ENCODE data around the gene CARD8. TPM values are rescaled to one million over a fixed set of nuclear protein-coding genes. Genes with fewer than 3 reads are reported as not detected.

CARD8 gene
- total and polyA plus RNA-seq, 2 donors from 2014 or later = 11.4 to 53.1 TPM

- no peaks in the 10 kb centered on the region for H3K4me1 ChIP-seq (ENCODE audit: control insufficient read depth in 2 of 3, insufficient read depth in 2 of 3, low read depth in 1 of 3, low read length in 3 of 3)
- no peak for DNase-seq
- H3K9me3 ChIP-seq (ENCODE audit: control insufficient read depth in 2 of 3, insufficient read depth in 1 of 3, low read length in 3 of 3) = peaks cover 0 to 7% (median 6%) of the 10 kb centered on the region in 3 donors
- TF ChIP-seq, protein P1, sequence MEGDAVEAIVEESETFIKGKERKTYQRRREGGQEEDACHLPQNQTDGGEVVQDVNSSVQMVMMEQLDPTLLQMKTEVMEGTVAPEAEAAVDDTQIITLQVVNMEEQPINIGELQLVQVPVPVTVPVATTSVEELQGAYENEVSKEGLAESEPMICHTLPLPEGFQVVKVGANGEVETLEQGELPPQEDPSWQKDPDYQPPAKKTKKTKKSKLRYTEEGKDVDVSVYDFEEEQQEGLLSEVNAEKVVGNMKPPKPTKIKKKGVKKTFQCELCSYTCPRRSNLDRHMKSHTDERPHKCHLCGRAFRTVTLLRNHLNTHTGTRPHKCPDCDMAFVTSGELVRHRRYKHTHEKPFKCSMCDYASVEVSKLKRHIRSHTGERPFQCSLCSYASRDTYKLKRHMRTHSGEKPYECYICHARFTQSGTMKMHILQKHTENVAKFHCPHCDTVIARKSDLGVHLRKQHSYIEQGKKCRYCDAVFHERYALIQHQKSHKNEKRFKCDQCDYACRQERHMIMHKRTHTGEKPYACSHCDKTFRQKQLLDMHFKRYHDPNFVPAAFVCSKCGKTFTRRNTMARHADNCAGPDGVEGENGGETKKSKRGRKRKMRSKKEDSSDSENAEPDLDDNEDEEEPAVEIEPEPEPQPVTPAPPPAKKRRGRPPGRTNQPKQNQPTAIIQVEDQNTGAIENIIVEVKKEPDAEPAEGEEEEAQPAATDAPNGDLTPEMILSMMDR (IDR thresholded peaks at IDR 0.05; ENCODE audit: borderline replicate concordance, extremely low read depth, insufficient read depth) = no peak
- intact Hi-C loops (cut with DNase I) = no loop called here
- H3K27ac ChIP-seq (ENCODE audit: low read depth in 2 of 2, low read length in 2 of 2) = no peak overlapping the region
- no peaks in the 10 kb centered on the region for H3K36me3 ChIP-seq (ENCODE audit: control insufficient read depth in 2 of 3, insufficient read depth in 3 of 3, low read length in 3 of 3)
- FAIRE-seq = no peak
- H3K27me3 ChIP-seq (ENCODE audit: control insufficient read depth, insufficient read depth, low read length) = no peaks in the 10 kb centered on the region
- H3K4me3 ChIP-seq (ENCODE audit: low read length in 3 of 3) = no peak overlapping the region
- no peak overlapping the region for H3K9ac ChIP-seq (ENCODE audit: low read length in 3 of 3)
These were observed 72.4 kb downstream of the CARD8 start for GRCh38 chr19:48183356-48183755.

DNA sequence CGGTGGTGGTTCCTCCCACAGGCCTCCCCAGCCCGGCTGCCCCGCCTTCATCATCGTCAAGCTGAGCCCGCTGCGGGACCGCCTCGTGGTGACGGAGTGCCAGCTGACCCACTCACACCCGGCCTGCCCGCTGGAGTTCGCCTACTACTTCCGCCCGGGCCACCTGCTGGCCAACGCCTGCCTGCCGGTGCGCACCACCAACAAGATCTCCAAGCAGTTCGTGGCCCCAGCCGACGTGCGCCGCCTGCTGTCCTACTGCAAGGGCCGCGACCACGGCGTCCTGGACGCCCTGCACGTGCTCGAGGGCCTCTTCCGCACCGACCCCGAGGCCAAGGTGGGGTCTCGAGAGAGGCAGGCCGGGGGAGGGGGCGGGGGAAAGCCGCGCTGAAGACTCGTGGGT is 73.3 kb downstream of the CARD8 start:
- Histone ChIP-seq H3K9me3 (ENCODE audit: control insufficient read depth in 2 of 3, insufficient read depth in 1 of 3, low read length in 3 of 3) (peaks cover 0 to 7% (median 6%) of the 10 kb centered on the region in 3 donors), H3K27ac (ENCODE audit: low read depth in 2 of 2, low read length in 2 of 2) (no peak overlapping the region), H3K4me3 (ENCODE audit: low read length in 3 of 3) (no peak overlapping the region), H3K4me1 (ENCODE audit: control insufficient read depth in 2 of 3, insufficient read depth in 2 of 3, low read depth in 1 of 3, low read length in 3 of 3) (no peaks in the 10 kb centered on the region), H3K9ac (ENCODE audit: low read length in 3 of 3) (no peak overlapping the region), H3K27me3 (ENCODE audit: control insufficient read depth, insufficient read depth, low read length) (no peaks in the 10 kb centered on the region), H3K36me3 (ENCODE audit: control insufficient read depth in 2 of 3, insufficient read depth in 3 of 3, low read length in 3 of 3) (no peaks in the 10 kb centered on the region)
- no peak for FAIRE-seq
- TF ChIP-seq, protein P1 (IDR thresholded peaks at IDR 0.05; ENCODE audit: borderline replicate concordance, extremely low read depth, insufficient read depth) = no peak
- intact Hi-C loops (cut with DNase I) = no loop called here
- DNase-seq = peak in 1 of 5 donors; percentile 71

DNA sequence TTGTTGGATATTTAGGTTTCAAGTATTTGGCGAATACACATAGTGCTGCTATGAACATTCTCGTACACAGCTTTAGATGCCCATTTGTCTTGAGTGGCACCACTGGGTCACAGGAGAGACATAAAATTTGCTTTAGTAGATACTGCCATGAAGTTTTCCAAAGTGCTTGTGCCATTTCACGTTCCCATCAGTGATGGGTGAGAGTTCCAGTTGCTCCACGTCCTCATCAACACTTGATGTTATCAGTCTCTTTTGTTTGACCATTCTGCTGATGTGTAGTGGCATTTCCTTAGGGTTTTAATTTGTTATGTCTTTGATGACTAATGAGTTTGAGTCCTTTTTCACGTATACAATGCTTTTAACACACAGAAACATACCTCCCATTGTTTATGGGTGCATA is 74.2 kb downstream of the CARD8 start:
- FAIRE-seq = no peak

More for the DNA sequence above, 74.2 kb downstream of the CARD8 start:
- intact Hi-C loops (cut with DNase I) = no loop called here
- H3K4me1 ChIP-seq (ENCODE audit: control insufficient read depth in 2 of 3, insufficient read depth in 2 of 3, low read depth in 1 of 3, low read length in 3 of 3) = no peaks in the 10 kb centered on the region
- H3K4me3 ChIP-seq (ENCODE audit: low read length in 3 of 3) = no peak overlapping the region
- H3K9ac ChIP-seq (ENCODE audit: low read length in 3 of 3) = no peak overlapping the region
- H3K27ac ChIP-seq (ENCODE audit: low read depth in 2 of 2, low read length in 2 of 2) = no peak overlapping the region
- H3K9me3 ChIP-seq (ENCODE audit: control insufficient read depth in 2 of 3, insufficient read depth in 1 of 3, low read length in 3 of 3) = peaks cover 0 to 7% (median 6%) of the 10 kb centered on the region in 3 donors
- TF ChIP-seq, protein P1 (IDR thresholded peaks at IDR 0.05; ENCODE audit: borderline replicate concordance, extremely low read depth, insufficient read depth) = no peak
- no peak for DNase-seq
- H3K27me3 ChIP-seq (ENCODE audit: control insufficient read depth, insufficient read depth, low read length) = no peaks in the 10 kb centered on the region
- no peaks in the 10 kb centered on the region for H3K36me3 ChIP-seq (ENCODE audit: control insufficient read depth in 2 of 3, insufficient read depth in 3 of 3, low read length in 3 of 3)
